Measurements from ENCODE around the gene NPAS3.
"Not testable (repeated sequence)": the region's sequence is repeated elsewhere in the genome, so short reads cannot be mapped to it uniquely, and the experiment has no call there.

The NPAS3 gene

DNA sequence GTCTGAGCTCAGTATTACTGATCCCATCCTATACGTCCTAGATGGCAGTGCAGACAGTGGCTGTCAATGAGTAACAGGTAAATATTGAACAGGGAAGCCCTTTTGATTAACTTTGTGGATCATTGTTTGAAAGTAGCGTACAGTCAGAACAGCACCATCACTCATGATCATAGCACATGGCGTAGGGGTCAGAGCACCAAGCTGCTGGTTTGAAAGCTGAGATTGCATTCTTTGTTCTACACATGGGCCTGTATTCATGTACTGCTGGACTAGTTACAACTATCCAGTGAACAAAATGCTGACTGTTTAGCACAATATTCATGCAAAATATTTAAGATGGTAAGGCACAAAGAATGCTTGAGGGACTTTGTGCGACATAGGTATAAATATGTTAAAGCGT is 131.8 kb downstream of the NPAS3 start:
- DNase-seq (ENCODE audit: low spot score in 2 of 2) (no peak), ATAC-seq (replicated peaks; ENCODE audit: extremely low read depth, poor library complexity, severe bottlenecking) (no peak)
- H3K9me3 Mint-ChIP-seq, result peaks cover 20% of the 10 kb centered on the region
- no peaks in the 10 kb centered on the region for H3K27me3 Mint-ChIP-seq
- no peak overlapping the region for H3K4me3 Mint-ChIP-seq
- H3K4me1 Mint-ChIP-seq, result no peaks in the 10 kb centered on the region
- no peaks in the 10 kb centered on the region for H3K36me3 Mint-ChIP-seq (ENCODE audit: insufficient read depth)
- H3K27ac Mint-ChIP-seq (ENCODE audit: low read depth), result no peak overlapping the region

DNA sequence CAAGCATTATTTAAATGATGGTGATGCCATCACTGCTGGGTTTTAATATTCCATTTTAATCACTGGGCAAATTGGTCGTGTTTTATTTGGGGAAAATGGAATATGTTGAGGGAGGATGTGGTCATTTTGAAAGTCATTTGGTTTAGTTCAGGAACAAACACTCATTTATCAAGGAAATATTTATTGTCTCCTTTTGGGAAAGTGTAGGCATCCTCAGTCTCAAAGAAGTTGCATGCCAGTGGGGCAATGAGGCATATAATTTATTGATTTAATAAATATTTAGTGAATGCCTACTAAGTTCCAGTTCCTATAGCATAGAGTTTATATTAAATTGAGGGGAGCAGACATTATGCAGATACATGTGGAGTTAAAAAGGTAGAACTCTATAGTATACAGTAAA is 134.3 kb downstream of the NPAS3 start:
- DNase-seq (ENCODE audit: low spot score in 2 of 2) (no peak), ATAC-seq (replicated peaks; ENCODE audit: extremely low read depth, poor library complexity, severe bottlenecking) (no peak)
- peaks cover 13% of the 10 kb centered on the region for H3K9me3 Mint-ChIP-seq
- H3K4me3 Mint-ChIP-seq, result no peak overlapping the region
- H3K36me3 Mint-ChIP-seq (ENCODE audit: insufficient read depth), result no peaks in the 10 kb centered on the region
- no peak overlapping the region for H3K27ac Mint-ChIP-seq (ENCODE audit: low read depth)
- no peaks in the 10 kb centered on the region for H3K4me1 Mint-ChIP-seq
- H3K27me3 Mint-ChIP-seq, result no peaks in the 10 kb centered on the region

DNA sequence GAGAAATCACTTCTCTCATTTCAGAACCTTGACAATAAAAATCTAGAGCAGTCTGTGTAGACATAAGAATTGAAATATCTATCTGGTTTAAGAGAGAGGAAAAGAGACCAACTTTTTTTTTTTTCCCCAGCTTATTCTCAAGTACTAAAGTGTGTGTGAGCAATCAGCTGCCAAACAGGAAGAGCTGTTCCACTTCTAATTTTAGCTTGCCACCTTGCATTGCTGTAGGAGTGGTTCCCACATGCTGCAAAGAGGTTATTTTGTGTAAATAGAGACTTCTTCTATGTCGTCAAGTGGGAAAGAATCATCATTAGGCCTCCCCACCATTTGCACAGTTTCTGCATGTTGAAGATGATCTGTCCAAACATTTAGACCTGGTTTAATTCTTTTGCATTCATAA is 142.6 kb downstream of the NPAS3 start:
- ATAC-seq (replicated peaks; ENCODE audit: extremely low read depth, poor library complexity, severe bottlenecking) (no peak), DNase-seq (ENCODE audit: low spot score in 2 of 2) (no peak)
- H3K36me3 Mint-ChIP-seq (ENCODE audit: insufficient read depth), result no peaks in the 10 kb centered on the region
- peaks cover 9% of the 10 kb centered on the region for H3K9me3 Mint-ChIP-seq
- no peaks in the 10 kb centered on the region for H3K4me1 Mint-ChIP-seq
- H3K27ac Mint-ChIP-seq (ENCODE audit: low read depth), result no peak overlapping the region
- no peaks in the 10 kb centered on the region for H3K27me3 Mint-ChIP-seq
- H3K4me3 Mint-ChIP-seq, result no peak overlapping the region

DNA sequence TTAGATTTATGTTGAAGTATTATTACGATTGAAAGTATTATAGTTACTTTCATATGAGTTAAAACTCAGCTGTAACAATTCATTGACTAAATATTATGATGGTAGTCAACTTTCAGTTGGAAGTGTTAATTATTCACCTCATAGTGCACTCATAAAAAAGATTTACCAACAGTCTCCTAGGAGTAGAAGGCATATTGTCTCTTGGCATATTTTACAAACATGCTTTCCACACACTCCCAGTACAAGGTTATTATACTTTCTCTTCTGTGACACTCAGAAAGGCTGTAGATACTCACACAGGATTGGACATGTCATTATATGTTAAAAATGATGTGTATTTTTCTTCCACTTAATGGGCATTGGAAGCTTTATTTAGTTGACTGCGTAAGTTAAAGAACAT is 147.1 kb downstream of the NPAS3 start:
- Mint-ChIP-seq H3K9me3 (peaks cover 19% of the 10 kb centered on the region), H3K4me3 (no peak overlapping the region), H3K36me3 (ENCODE audit: insufficient read depth) (no peaks in the 10 kb centered on the region), H3K27me3 (no peaks in the 10 kb centered on the region), H3K27ac (ENCODE audit: low read depth) (no peak overlapping the region), H3K4me1 (no peaks in the 10 kb centered on the region)
- ATAC-seq (replicated peaks; ENCODE audit: extremely low read depth, poor library complexity, severe bottlenecking), result no peak
- DNase-seq (ENCODE audit: low spot score in 2 of 2), result no peak

DNA sequence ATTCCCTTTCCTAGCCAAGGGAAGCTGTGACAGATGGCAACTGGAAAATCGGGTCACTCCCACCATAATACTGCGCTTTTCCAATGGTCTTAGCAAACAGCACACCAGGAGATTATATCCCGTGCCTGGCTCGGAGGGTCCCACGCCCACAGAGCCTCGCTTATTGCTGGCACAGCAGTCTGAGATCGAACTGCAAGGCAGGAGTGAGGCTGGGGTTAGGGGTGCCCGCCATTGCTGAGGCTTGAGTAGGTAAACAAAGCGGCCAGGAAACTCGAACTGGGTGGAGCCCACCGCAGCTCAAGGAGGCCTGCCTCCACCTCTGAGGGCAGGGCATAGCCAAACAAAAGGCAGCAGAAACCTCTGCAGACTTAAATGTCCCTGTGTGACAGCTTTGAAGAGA is 149.6 kb downstream of the NPAS3 start:
- H3K27me3 Mint-ChIP-seq; ATAC-seq (replicated peaks; ENCODE audit: extremely low read depth, poor library complexity, severe bottlenecking); H3K4me3 Mint-ChIP-seq; H3K4me1 Mint-ChIP-seq; H3K27ac Mint-ChIP-seq (ENCODE audit: low read depth); H3K36me3 Mint-ChIP-seq (ENCODE audit: insufficient read depth); DNase-seq (ENCODE audit: low spot score in 2 of 2): not testable (repeated sequence)
- H3K9me3 Mint-ChIP-seq, result peaks cover 29% of the 10 kb centered on the region

DNA sequence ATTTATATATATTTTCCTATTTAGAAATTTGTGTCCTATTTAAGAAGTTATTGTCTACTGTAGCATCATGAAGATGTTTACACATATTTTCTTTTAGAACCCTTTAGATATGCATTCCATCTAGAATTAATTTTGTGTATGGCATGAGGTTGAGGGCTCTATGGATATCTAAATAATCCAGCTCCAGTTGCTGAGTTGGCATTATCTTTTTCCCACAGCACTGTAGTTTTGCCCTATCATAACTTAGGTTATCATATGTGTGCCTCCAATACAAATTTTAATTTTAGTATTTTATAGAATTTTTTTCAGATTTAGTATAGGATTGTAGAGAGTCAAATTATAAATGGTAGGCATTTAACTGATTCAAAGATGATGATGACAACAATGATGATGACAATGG is 159.3 kb downstream of the NPAS3 start:
- no peak overlapping the region for H3K27ac Mint-ChIP-seq (ENCODE audit: low read depth)
- peaks cover 10% of the 10 kb centered on the region for H3K9me3 Mint-ChIP-seq
- H3K4me1 Mint-ChIP-seq, result no peaks in the 10 kb centered on the region
- H3K27me3 Mint-ChIP-seq, result no peaks in the 10 kb centered on the region
- DNase-seq (ENCODE audit: low spot score in 2 of 2) (no peak), ATAC-seq (replicated peaks; ENCODE audit: extremely low read depth, poor library complexity, severe bottlenecking) (no peak)
- no peak overlapping the region for H3K4me3 Mint-ChIP-seq
- H3K36me3 Mint-ChIP-seq (ENCODE audit: insufficient read depth), result no peaks in the 10 kb centered on the region

DNA sequence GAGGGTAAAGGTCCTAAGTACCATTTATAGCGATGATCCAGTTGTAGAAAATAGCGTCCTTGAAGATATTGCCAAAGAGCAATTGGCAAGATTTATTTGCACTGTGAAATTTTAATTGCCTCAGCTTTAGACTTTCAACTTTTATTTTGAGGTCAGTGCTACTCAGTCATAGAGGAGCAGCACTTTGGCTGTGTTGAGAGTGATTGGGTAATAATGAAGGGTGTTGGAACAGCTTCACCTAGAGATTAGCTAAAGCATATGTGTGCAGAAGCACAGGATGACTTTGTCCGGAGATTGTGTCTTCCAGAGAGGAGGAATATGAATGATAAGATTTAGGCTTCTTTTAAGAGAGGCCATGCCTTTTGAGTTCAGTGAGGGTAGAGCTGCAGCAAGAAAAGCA is 164.8 kb downstream of the NPAS3 start:
- no peak for DNase-seq (ENCODE audit: low spot score in 2 of 2)
- H3K36me3 Mint-ChIP-seq (ENCODE audit: insufficient read depth), result no peaks in the 10 kb centered on the region
- H3K27me3 Mint-ChIP-seq, result no peaks in the 10 kb centered on the region
- no peaks in the 10 kb centered on the region for H3K4me1 Mint-ChIP-seq
- H3K4me3 Mint-ChIP-seq, result no peak overlapping the region
- no peak for ATAC-seq (replicated peaks; ENCODE audit: extremely low read depth, poor library complexity, severe bottlenecking)
- H3K9me3 Mint-ChIP-seq, result peaks cover 17% of the 10 kb centered on the region
- no peak overlapping the region for H3K27ac Mint-ChIP-seq (ENCODE audit: low read depth)

DNA sequence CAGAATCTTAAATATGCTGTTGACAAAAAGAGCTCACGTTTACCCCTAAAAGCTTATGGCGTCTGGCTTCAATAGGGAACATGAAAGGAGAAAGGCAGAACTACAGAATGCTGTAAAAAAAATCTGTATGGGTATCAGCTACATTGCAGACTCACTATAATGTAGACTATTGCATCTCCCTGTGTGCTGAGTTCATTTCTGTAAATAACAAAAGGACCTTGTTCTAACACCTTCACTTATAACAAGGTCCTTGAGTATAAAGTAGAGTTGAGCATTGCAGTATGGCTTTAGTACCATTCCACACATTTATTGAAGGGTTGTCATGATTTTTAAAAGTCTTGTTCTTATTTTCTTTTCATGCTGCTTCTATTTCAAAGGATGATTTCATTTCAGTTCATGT is 165.3 kb downstream of the NPAS3 start:
- no peak overlapping the region for H3K4me3 Mint-ChIP-seq
- H3K27ac Mint-ChIP-seq (ENCODE audit: low read depth), result no peak overlapping the region
- no peak for DNase-seq (ENCODE audit: low spot score in 2 of 2)
- no peaks in the 10 kb centered on the region for H3K36me3 Mint-ChIP-seq (ENCODE audit: insufficient read depth)
- peaks cover 17% of the 10 kb centered on the region for H3K9me3 Mint-ChIP-seq
- H3K4me1 Mint-ChIP-seq, result no peaks in the 10 kb centered on the region
- no peaks in the 10 kb centered on the region for H3K27me3 Mint-ChIP-seq
- ATAC-seq (replicated peaks; ENCODE audit: extremely low read depth, poor library complexity, severe bottlenecking), result no peak

DNA sequence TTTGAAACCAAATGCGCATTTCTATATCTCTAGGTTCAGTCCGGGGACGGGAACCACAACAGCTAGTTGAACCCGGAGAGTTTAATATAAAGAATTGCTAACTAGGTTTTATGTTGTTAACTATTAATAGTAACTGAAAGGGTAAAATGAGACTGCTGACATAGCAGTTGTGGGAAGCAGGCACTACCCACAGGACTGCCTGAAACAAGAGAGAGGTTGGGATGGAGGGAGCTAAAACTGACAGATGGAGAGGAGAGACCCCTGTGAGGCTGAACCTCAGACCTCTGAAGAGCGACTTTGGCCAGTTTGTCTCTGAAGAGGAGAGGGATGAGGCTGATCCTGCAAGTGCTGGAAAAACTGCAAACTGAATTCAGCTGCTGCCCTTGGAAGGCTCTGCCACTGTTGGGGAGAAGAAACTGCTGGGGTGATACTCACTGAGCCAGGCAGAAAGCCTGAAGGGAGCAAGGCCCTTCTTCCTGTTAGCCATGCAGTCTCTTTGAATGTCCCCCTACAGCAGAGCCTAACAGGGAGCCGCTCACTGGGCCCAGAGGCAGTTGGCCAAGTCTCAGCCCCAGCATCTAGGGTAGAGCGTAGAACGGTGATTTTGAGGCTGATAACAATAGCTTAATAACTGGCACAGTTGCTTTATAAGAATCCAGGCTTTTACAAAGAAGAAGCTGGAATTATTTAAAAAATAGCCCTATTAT is 172.2 kb downstream of the NPAS3 start:
- DNase-seq (ENCODE audit: low spot score in 2 of 2) (no peak), ATAC-seq (replicated peaks; ENCODE audit: extremely low read depth, poor library complexity, severe bottlenecking) (no peak)
- no peak overlapping the region for H3K27ac Mint-ChIP-seq (ENCODE audit: low read depth)
- H3K36me3 Mint-ChIP-seq (ENCODE audit: insufficient read depth), result no peaks in the 10 kb centered on the region
- peaks cover 6% of the 10 kb centered on the region for H3K9me3 Mint-ChIP-seq
- no peak overlapping the region for H3K4me3 Mint-ChIP-seq
- H3K27me3 Mint-ChIP-seq, result no peaks in the 10 kb centered on the region
- H3K4me1 Mint-ChIP-seq, result no peaks in the 10 kb centered on the region

DNA sequence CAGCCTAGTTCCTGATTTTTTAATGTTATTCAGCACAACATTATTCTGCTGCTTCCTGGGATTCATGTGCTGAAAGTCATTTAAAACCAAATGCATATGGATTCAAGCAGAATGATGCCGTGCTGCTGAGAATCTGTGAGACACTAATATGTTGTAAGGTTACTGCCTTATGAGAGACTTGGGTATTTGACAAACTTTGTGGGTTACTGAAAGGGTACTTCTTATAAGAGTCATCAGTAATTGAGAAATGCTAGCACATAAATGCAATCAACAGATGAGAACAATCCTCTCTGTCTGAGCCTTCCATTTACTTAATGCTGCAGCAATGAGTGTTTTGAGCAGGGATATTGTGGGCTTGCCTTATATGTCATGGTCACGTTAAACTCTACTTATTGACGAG is 175.7 kb downstream of the NPAS3 start:
- H3K4me1 Mint-ChIP-seq, result no peaks in the 10 kb centered on the region
- peaks cover 6% of the 10 kb centered on the region for H3K9me3 Mint-ChIP-seq
- no peaks in the 10 kb centered on the region for H3K27me3 Mint-ChIP-seq
- H3K36me3 Mint-ChIP-seq (ENCODE audit: insufficient read depth), result no peaks in the 10 kb centered on the region
- ATAC-seq (replicated peaks; ENCODE audit: extremely low read depth, poor library complexity, severe bottlenecking) (no peak), DNase-seq (ENCODE audit: low spot score in 2 of 2) (no peak)
- H3K27ac Mint-ChIP-seq (ENCODE audit: low read depth), result no peak overlapping the region
- no peak overlapping the region for H3K4me3 Mint-ChIP-seq

DNA sequence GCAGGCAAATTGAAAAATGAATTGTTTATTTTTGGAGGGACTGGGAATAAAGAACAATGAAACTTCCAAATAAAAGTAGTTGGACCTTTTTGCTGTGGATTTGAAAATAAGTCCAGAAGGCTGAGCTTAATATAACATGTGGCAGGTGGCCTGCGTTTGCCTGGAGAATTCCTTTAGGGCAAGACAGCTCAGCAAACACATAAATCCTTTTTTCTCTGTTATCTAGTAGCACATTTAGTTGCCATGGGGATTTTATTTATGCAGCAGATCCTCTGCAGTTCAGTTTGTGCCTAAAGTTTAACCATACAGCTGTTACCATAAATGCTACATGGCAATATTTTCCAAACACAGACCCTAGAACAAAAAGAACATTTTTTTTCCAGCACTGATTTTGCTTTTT is 180.0 kb downstream of the NPAS3 start:
- ATAC-seq (replicated peaks; ENCODE audit: extremely low read depth, poor library complexity, severe bottlenecking), result no peak
- Mint-ChIP-seq H3K36me3 (ENCODE audit: insufficient read depth) (peaks cover 1% of the 10 kb centered on the region), H3K27me3 (no peaks in the 10 kb centered on the region), H3K27ac (ENCODE audit: low read depth) (no peak overlapping the region), H3K4me3 (no peak overlapping the region), H3K9me3 (peaks cover 17% of the 10 kb centered on the region), H3K4me1 (no peaks in the 10 kb centered on the region)
- no peak for DNase-seq (ENCODE audit: low spot score in 2 of 2)

DNA sequence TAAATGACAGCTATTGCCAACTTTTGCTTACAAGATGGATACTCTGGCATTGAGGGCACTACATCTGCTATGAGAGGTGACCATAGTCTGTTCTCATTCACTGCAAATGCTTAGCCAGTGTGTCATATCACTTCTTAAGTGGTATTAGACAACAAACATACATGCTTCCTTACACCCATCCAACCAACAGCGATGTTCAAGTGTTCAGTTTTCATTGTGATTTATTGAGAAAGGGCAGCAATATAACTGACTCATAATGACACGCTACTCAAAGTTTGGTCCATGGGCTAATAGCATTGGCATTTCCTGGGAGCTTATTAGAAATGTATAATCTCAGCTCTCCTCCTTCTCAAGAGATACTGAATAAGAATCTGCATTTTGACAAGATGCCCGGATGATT is 181.7 kb downstream of the NPAS3 start:
- Mint-ChIP-seq H3K36me3 (ENCODE audit: insufficient read depth) (peaks cover 1% of the 10 kb centered on the region), H3K27ac (ENCODE audit: low read depth) (no peak overlapping the region)

DNA sequence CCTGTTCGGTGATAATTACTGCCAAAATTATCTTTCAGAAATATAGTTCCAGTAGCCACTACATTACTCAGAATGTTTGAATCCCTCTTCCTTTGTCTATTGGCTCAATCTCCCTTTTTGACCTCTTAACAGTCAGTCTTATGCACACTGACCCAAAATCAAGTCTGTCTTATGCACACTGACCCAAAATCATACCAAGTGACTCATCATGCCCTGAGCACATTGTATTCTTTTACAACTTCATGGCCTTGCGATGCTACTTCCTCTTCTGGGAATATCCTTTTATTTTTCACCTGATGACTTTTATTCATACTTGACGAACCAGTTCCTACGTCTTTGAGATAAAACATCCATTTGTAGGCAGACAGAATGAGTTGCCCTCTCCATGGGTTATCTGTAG is 182.3 kb downstream of the NPAS3 start:
- Mint-ChIP-seq H3K4me1 (no peaks in the 10 kb centered on the region), H3K27me3 (no peaks in the 10 kb centered on the region), H3K27ac (ENCODE audit: low read depth) (no peak overlapping the region), H3K36me3 (ENCODE audit: insufficient read depth) (peaks cover 1% of the 10 kb centered on the region), H3K9me3 (peaks cover 18% of the 10 kb centered on the region), H3K4me3 (no peak overlapping the region)
- ATAC-seq (replicated peaks; ENCODE audit: extremely low read depth, poor library complexity, severe bottlenecking) (no peak), DNase-seq (ENCODE audit: low spot score in 2 of 2) (no peak)

More for the DNA sequence above, 181.7 kb downstream of the NPAS3 start:
- Mint-ChIP-seq H3K9me3 (peaks cover 18% of the 10 kb centered on the region), H3K27me3 (no peaks in the 10 kb centered on the region), H3K4me3 (no peak overlapping the region), H3K4me1 (no peaks in the 10 kb centered on the region)
- ATAC-seq (replicated peaks; ENCODE audit: extremely low read depth, poor library complexity, severe bottlenecking), result no peak
- no peak for DNase-seq (ENCODE audit: low spot score in 2 of 2)

DNA sequence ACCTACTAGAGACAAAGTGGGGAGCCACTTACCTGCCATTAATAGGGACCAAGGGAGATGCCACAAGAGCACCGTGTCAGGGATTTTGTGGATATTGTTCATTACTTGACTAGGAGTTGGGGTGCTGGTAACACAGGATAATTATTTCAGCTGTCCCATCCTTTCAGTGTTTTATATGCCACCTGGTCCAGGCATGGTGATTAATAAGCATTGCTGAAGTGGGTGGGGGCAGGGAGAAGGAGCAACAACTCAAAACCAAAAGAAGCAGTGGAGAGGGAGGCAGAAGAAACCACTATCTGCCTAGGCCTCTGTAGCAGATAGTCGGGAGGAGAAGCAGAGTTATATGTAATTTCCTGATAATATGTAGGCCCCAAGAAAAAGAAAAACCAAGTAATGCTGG is 184.6 kb downstream of the NPAS3 start:
- H3K4me1 Mint-ChIP-seq, result no peaks in the 10 kb centered on the region
- DNase-seq (ENCODE audit: low spot score in 2 of 2), result no peak
- no peaks in the 10 kb centered on the region for H3K27me3 Mint-ChIP-seq
- H3K4me3 Mint-ChIP-seq, result no peak overlapping the region
- no peak for ATAC-seq (replicated peaks; ENCODE audit: extremely low read depth, poor library complexity, severe bottlenecking)
- peaks cover 24% of the 10 kb centered on the region for H3K9me3 Mint-ChIP-seq
- H3K36me3 Mint-ChIP-seq (ENCODE audit: insufficient read depth), result peaks cover 1% of the 10 kb centered on the region
- no peak overlapping the region for H3K27ac Mint-ChIP-seq (ENCODE audit: low read depth)

All from central memory CD8-positive, alpha-beta T cell (primary cell).